CD14-positive monocyte (primary cell): ENCODE results near the gene AGO1. TPM values are rescaled to one million over a fixed set of nuclear protein-coding genes. Genes with fewer than 3 reads are reported as not detected.

Source experiments
- DNase-seq, 3 donors: peaks; one replicate each; pipeline ENCODE4 v3.0.0-alpha.2; 2011 to 2022
- H2AFZ ChIP-seq: 2 replicates; pipeline ENCODE4 v1.6.0; 2012; ENCODE audit warnings: mild to moderate bottlenecking, low read depth, low read length, inconsistent platforms; ENCODE audit not compliant: insufficient read depth, poor library complexity, severe bottlenecking
- H3K27ac ChIP-seq, 2 donors: 1 replicate in 1 of 2; 2 replicates in 1 of 2; pipeline ENCODE4 v1.5.1; 2012 to 2013; ENCODE audit warnings: low read length in 2 of 2, control low read depth in 1 of 2, inconsistent platforms in 1 of 2, low read depth in 1 of 2, mild to moderate bottlenecking in 1 of 2
- H3K27me3 ChIP-seq, 2 donors: one replicate each; pipeline versions ENCODE4 v1.6.0 to v1.6.1; 2011 to 2013; ENCODE audit warnings: low read length in 2 of 2; ENCODE audit not compliant: control insufficient read depth in 2 of 2, insufficient read depth in 2 of 2
- H3K36me3 ChIP-seq, 2 donors: replicated peaks in 1 of 2; 1 replicate in 1 of 2; 2 replicates in 1 of 2; pipeline versions ENCODE4 v1.5.1 to v1.6.1; 2012 to 2013; ENCODE audit warnings: low read length in 2 of 2, control low read depth in 1 of 2, inconsistent platforms in 1 of 2, mild to moderate bottlenecking in 1 of 2; ENCODE audit not compliant: insufficient read depth in 2 of 2, control insufficient read depth in 1 of 2
- H3K4me1 ChIP-seq, 2 donors: 1 replicate in 1 of 2; 2 replicates in 1 of 2; pipeline versions ENCODE4 v1.5.1 to v1.6.1; 2012 to 2013; ENCODE audit warnings: low read length in 2 of 2, control low read depth in 1 of 2, inconsistent platforms in 1 of 2, mild to moderate bottlenecking in 1 of 2, moderate library complexity in 1 of 2; ENCODE audit not compliant: insufficient read depth in 2 of 2, control insufficient read depth in 1 of 2
- H3K4me2 ChIP-seq: replicated peaks from 2 replicates; pipeline ENCODE3; 2012; ENCODE audit warnings: low read length, moderate library complexity, mild to moderate bottlenecking; ENCODE audit not compliant: poor library complexity, severe bottlenecking; ENCODE audit errors: extremely low read depth
- H3K4me3 ChIP-seq, 3 experiments: fragments of 200-600 bp in 1 of 3; sonication (generic) in 1 of 3; replicated peaks in 1 of 3; 1 replicate in 2 of 3; 2 replicates in 1 of 3; pipeline ENCODE4 v1.5.1; 2011 to 2013; ENCODE audit warnings: low read length in 3 of 3, mild to moderate bottlenecking in 3 of 3, control low read depth in 2 of 3, low read depth in 2 of 3, inconsistent platforms in 1 of 3, moderate library complexity in 1 of 3
- H3K79me2 ChIP-seq: 2 replicates; pipeline ENCODE4 v1.6.0; 2012; ENCODE audit warnings: mild to moderate bottlenecking, control low read depth, inconsistent platforms, low read length, moderate library complexity; ENCODE audit not compliant: insufficient read depth
- H3K9ac ChIP-seq: 2 replicates; pipeline ENCODE4 v1.6.0; 2017; ENCODE audit warnings: low read length, mild to moderate bottlenecking; ENCODE audit not compliant: insufficient read depth, poor library complexity, severe bottlenecking
- H3K9me3 ChIP-seq, 2 donors: replicated peaks in 1 of 2; 1 replicate in 1 of 2; 2 replicates in 1 of 2; pipeline versions ENCODE4 v1.5.1 to v1.6.1; 2012 to 2013; ENCODE audit warnings: low read length in 2 of 2, control low read depth in 1 of 2; ENCODE audit not compliant: control insufficient read depth in 1 of 2, insufficient read depth in 1 of 2
- H4K20me1 ChIP-seq: 2 replicates; pipeline ENCODE4 v1.6.0; 2012; ENCODE audit warnings: mild to moderate bottlenecking, low read length, control low read depth, moderate library complexity; ENCODE audit not compliant: insufficient read depth
- H3K27ac Mint-ChIP-seq, 7 donors: one replicate each; pipeline ENCODE4 v1.8.0; 2020; ENCODE audit warnings: mild to moderate bottlenecking in 7 of 7, mixed read lengths in 7 of 7, moderate library complexity in 6 of 7, inconsistent platforms in 2 of 7
- H3K27me3 Mint-ChIP-seq, 3 donors: one replicate each; pipeline ENCODE4 v1.8.0; 2021 to 2022; ENCODE audit warnings: low read depth in 3 of 3, mild to moderate bottlenecking in 3 of 3, mixed read lengths in 3 of 3, moderate library complexity in 3 of 3, inconsistent platforms in 1 of 3
- H3K36me3 Mint-ChIP-seq, 2 donors: one replicate each; pipeline ENCODE4 v1.8.0; 2020; ENCODE audit warnings: mixed read lengths in 2 of 2, inconsistent platforms in 1 of 2, mild to moderate bottlenecking in 1 of 2
- H3K4me1 Mint-ChIP-seq: one replicate; pipeline ENCODE4 v1.8.0; 2020; ENCODE audit warnings: mild to moderate bottlenecking, mixed read lengths
- H3K4me3 Mint-ChIP-seq, 2 donors: one replicate each; pipeline ENCODE4 v1.8.0; 2020; ENCODE audit warnings: mild to moderate bottlenecking in 2 of 2, mixed read lengths in 2 of 2, moderate library complexity in 1 of 2
- H3K9me3 Mint-ChIP-seq, 7 donors: one replicate each; pipeline ENCODE4 v1.8.0; 2020 to 2022; ENCODE audit warnings: mixed read lengths in 7 of 7, mild to moderate bottlenecking in 6 of 7, moderate library complexity in 6 of 7, inconsistent platforms in 2 of 7
- CTCF ChIP-seq: fragments of 200-600 bp; IDR thresholded peaks from one replicate; pipeline ENCODE4 v1.8.0; 2022; ENCODE audit warnings: antibody characterized with exemption, mild to moderate bottlenecking
- intact Hi-C, 2 donors: fragments of 100-400 bp; cut with micrococcal nuclease; formaldehyde crosslinking; loops; one replicate each; pipeline versions ENCODE4 v1.15.0 to v1.15.1; 2023
- polyA plus RNA-seq, 3 donors: library from polyadenylated mRNA; depleted of rRNA in 1 of 3; unstranded in 2 of 3; stranded (reverse) in 1 of 3; fragments of 300-500 nt in 2 of 3; fragments of >200 nt in 1 of 3; fragmentation: Illumina TruSeq in 2 of 3; gene quantifications; 1 replicate in 2 of 3; 2 replicates in 1 of 3; pipeline ENCODE4 v1.2.3, GENCODE V29; 2012 to 2021

The AGO1 gene
- polyA plus RNA-seq, 3 donors: 10.9 to 19.4 (median 13.9) TPM

DNA sequence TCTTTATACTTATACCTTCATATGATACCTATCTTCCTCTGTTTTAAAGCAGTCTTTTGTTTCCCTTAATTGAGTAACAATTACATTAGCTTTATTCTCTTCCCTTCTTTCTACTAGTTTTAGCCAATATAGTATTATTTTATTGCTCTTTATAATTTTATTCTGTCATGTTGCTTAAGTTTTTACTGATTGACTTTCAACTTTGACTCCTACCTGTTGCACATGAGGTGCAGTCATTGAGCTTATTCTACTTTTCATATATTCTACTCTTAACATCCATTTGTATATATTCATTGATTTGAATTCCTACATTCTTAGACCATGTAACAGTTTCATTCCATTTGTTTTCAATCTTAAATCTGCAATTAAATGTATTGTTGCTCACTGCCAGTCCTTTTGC lies 97.1 kb downstream of the AGO1 start:
- Mint-ChIP-seq H3K27me3 (peaks cover 0 to 2% (median 0%) of the 10 kb centered on the region in 3 donors), H3K27ac (no peak overlapping the region), H3K4me3 (no peak overlapping the region), H3K4me1 (peaks cover 3% of the 10 kb centered on the region), H3K9me3 (peaks cover 0 to 2% (median 0%) of the 10 kb centered on the region in 7 donors), H3K36me3 (peaks cover 54 to 69% of the 10 kb centered on the region in 2 donors)
- H3K4me2 ChIP-seq: no peak overlapping the region
- no peaks in the 10 kb centered on the region for H3K9me3 ChIP-seq
- intact Hi-C loops: no loop called here
- no peak overlapping the region for H2AFZ ChIP-seq
- DNase-seq: no peak
- H3K4me3 ChIP-seq: no peak overlapping the region
- H3K36me3 ChIP-seq: peaks cover 41 to 78% of the 10 kb centered on the region in 2 donors
- no peaks in the 10 kb centered on the region for H3K27me3 ChIP-seq
- no peak overlapping the region for H3K27ac ChIP-seq
- H3K79me2 ChIP-seq: peaks cover 7% of the 10 kb centered on the region
- H4K20me1 ChIP-seq: no peaks in the 10 kb centered on the region
- no peaks in the 10 kb centered on the region for H3K4me1 ChIP-seq
- no peak for TF ChIP-seq CTCF
- H3K9ac ChIP-seq: no peak overlapping the region

Other genes with a start within 250 kb of the AGO1 start
- 10 to 100 TPM; 27.9 to 84.1 (median 78.6) TPM for gene PSMB2, start 241.7 kb upstream of the AGO1 start, polyA plus RNA-seq
- gene C1orf216, start 164.3 kb upstream of the AGO1 start, polyA plus RNA-seq: 10 to 100 TPM in 1 of 3 donors, 1 to 10 TPM in 2; 7.7 to 12.3 (median 8.9) TPM
- under 1 TPM in 2 of 3 donors, not detected in 1; 0.13 to 0.24 TPM for gene CLSPN, start 113.2 kb upstream of the AGO1 start, polyA plus RNA-seq
- 10 to 100 TPM; 20.0 to 46.9 (median 24.0) TPM for gene AGO4, start 75.2 kb upstream of the AGO1 start, polyA plus RNA-seq
- gene AGO3, start 47.9 kb downstream of the AGO1 start, polyA plus RNA-seq: 1 to 10 TPM; 6.3 to 9.0 (median 8.3) TPM
- gene TEKT2, start 200.9 kb downstream of the AGO1 start, polyA plus RNA-seq: under 1 TPM in 1 of 3 donors, not detected in 2; 0.23 TPM
- gene ADPRS, start 205.7 kb downstream of the AGO1 start, polyA plus RNA-seq: 10 to 100 TPM; 13.4 to 30.6 (median 21.9) TPM
- 1 to 10 TPM in 2 of 3 donors, under 1 TPM in 1; 0.90 to 3.0 (median 1.6) TPM for gene COL8A2, start 242.0 kb downstream of the AGO1 start, polyA plus RNA-seq